Endodermal cell (in vitro differentiated cells): Measurements from ENCODE around the gene FCN1. TPM values are rescaled to one million over a fixed set of nuclear protein-coding genes. Genes with fewer than 3 reads are reported as not detected.

Experiments
- DNase-seq: peaks from one replicate; pipeline ENCODE4 v3.0.0-alpha.2; 2017
- H3K27ac ChIP-seq: 2 replicates; pipeline ENCODE4 v1.5.1; 2013; ENCODE audit warnings: mild to moderate bottlenecking, low read depth, low read length, moderate library complexity
- H3K27me3 ChIP-seq: 2 replicates; pipeline ENCODE4 v1.6.1; 2013; ENCODE audit warnings: mild to moderate bottlenecking, low read length, moderate library complexity; ENCODE audit not compliant: insufficient read depth, control insufficient read depth, poor library complexity, severe bottlenecking
- H3K36me3 ChIP-seq: 2 replicates; pipeline ENCODE4 v1.7.0; 2013; ENCODE audit warnings: mild to moderate bottlenecking, low read length, moderate library complexity; ENCODE audit not compliant: control insufficient read depth, insufficient read depth
- H3K4me1 ChIP-seq: one replicate; pipeline ENCODE4 v1.7.0; 2013; ENCODE audit warnings: low read length; ENCODE audit not compliant: control insufficient read depth, insufficient read depth
- H3K4me3 ChIP-seq: 2 replicates; pipeline ENCODE4 v1.5.1; 2013; ENCODE audit warnings: mild to moderate bottlenecking, low read length, moderate library complexity
- H3K9ac ChIP-seq: 2 replicates; pipeline ENCODE4 v1.6.1; 2013; ENCODE audit warnings: mild to moderate bottlenecking, low read length, moderate library complexity; ENCODE audit not compliant: poor library complexity, severe bottlenecking; ENCODE audit errors: extremely low read depth
- H3K9me3 ChIP-seq: 2 replicates; pipeline ENCODE4 v1.6.1; 2013; ENCODE audit warnings: mild to moderate bottlenecking, low read length, moderate library complexity; ENCODE audit not compliant: control insufficient read depth
- H3K27ac Mint-ChIP-seq: 2 replicates; pipeline ENCODE4 v1.8.0; 2020; ENCODE audit warnings: mixed read lengths
- H3K27me3 Mint-ChIP-seq: 2 replicates; pipeline ENCODE4 v1.8.0; 2021; ENCODE audit warnings: mild to moderate bottlenecking, mixed read lengths; ENCODE audit not compliant: insufficient read depth
- H3K36me3 Mint-ChIP-seq: 2 replicates; pipeline ENCODE4 v1.8.0; 2020; ENCODE audit warnings: low read depth, mixed read lengths
- H3K4me1 Mint-ChIP-seq: 2 replicates; pipeline ENCODE4 v1.8.0; 2020; ENCODE audit warnings: mixed read lengths
- H3K4me3 Mint-ChIP-seq: 2 replicates; pipeline ENCODE4 v1.8.0; 2020; ENCODE audit warnings: mild to moderate bottlenecking, moderate library complexity, mixed read lengths
- H3K9me3 Mint-ChIP-seq: 2 replicates; pipeline ENCODE4 v1.8.0; 2020; ENCODE audit warnings: mild to moderate bottlenecking, mixed read lengths
- WGBS, 2 experiments: methylation state at CpG; one replicate each; pipeline versions ENCODE4 v1.1.5 to v1.1.7; 2013; ENCODE audit warnings: missing lambda C conversion rate in 2 of 2, mixed read lengths in 1 of 2; ENCODE audit not compliant: insufficient coverage in 1 of 2, insufficient read length in 1 of 2; 5-methylcytosine and 5-hydroxymethylcytosine counted together
- total RNA-seq, 2 donors: library from RNA; stranded (reverse); fragmentation: NEBNext Ultra II Directional in 1 of 2; extraction: Animal tissue kit (Norgen Biotek cat#: 25700) in 1 of 2; gene quantifications; 2 replicates in 1 of 2; 3 replicates in 1 of 2; pipeline ENCODE4 v1.2.1, GENCODE V29; 2021
- TF ChIP-seq, protein P1 (sequence below): fragments of 200-600 bp; sonication (generic); conservative IDR thresholded peaks from 2 replicates; pipeline ENCODE4 v1.5.0; 2021; ENCODE audit warnings: antibody characterized with exemption, mild to moderate bottlenecking

Gene FCN1
- total RNA-seq, 2 donors from 2014 or later = not detected

DNA sequence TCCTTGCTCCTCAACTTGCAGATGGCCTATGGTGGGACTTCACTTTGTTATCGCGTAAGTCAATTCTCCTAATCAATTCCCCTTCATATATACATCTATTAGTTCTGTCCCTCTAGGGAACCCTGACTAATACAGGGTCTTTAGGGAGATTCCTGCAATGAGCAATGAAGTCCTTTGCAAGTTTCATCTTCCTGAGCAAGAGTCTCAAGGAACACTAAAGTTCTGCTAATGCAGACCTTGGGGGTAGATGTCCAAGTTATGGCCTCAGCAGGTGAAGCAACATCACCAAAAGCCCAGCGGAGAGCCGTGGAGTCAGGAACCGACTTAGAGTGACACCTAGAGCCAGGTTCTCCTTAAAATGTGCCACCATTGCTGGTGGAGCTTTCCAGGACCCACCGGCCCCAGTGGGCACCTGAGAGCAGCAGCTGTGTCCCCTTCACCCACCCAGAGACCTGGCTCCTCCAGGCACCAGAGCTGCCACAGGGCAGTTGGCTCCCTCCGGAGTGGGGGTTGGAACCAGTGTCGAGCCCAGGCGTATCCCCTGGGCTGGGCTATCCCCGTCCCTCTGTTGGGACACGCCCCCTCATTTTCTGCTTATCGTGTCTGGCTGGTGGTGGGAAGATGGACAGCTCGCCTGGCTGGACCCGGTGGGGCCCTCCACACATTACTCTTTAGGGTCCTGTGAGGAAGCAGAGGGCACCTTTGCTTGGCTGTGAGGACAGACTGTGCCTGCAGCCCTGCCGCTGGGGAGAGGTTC lies 10.9 kb upstream of the FCN1 start:
- Histone ChIP-seq H3K36me3 (no peaks in the 10 kb centered on the region), H3K27ac (no peak overlapping the region), H3K9me3 (no peaks in the 10 kb centered on the region), H3K4me3 (no peak overlapping the region), H3K9ac (no peak overlapping the region), H3K4me1 (peaks cover 2% of the 10 kb centered on the region), H3K27me3 (no peaks in the 10 kb centered on the region)
- TF ChIP-seq, protein P1, sequence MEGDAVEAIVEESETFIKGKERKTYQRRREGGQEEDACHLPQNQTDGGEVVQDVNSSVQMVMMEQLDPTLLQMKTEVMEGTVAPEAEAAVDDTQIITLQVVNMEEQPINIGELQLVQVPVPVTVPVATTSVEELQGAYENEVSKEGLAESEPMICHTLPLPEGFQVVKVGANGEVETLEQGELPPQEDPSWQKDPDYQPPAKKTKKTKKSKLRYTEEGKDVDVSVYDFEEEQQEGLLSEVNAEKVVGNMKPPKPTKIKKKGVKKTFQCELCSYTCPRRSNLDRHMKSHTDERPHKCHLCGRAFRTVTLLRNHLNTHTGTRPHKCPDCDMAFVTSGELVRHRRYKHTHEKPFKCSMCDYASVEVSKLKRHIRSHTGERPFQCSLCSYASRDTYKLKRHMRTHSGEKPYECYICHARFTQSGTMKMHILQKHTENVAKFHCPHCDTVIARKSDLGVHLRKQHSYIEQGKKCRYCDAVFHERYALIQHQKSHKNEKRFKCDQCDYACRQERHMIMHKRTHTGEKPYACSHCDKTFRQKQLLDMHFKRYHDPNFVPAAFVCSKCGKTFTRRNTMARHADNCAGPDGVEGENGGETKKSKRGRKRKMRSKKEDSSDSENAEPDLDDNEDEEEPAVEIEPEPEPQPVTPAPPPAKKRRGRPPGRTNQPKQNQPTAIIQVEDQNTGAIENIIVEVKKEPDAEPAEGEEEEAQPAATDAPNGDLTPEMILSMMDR = no peak
- peaks cover 8% of the 10 kb centered on the region for H3K4me1 Mint-ChIP-seq
- no peak overlapping the region for H3K27ac Mint-ChIP-seq
- H3K36me3 Mint-ChIP-seq = no peaks in the 10 kb centered on the region
- no peak for DNase-seq
- 88 to 92% methylated on average over 10 to 15 of the region's 15 CpGs for WGBS, 2 experiments
- no peaks in the 10 kb centered on the region for H3K27me3 Mint-ChIP-seq
- no peaks in the 10 kb centered on the region for H3K9me3 Mint-ChIP-seq
- H3K4me3 Mint-ChIP-seq = no peak overlapping the region

DNA sequence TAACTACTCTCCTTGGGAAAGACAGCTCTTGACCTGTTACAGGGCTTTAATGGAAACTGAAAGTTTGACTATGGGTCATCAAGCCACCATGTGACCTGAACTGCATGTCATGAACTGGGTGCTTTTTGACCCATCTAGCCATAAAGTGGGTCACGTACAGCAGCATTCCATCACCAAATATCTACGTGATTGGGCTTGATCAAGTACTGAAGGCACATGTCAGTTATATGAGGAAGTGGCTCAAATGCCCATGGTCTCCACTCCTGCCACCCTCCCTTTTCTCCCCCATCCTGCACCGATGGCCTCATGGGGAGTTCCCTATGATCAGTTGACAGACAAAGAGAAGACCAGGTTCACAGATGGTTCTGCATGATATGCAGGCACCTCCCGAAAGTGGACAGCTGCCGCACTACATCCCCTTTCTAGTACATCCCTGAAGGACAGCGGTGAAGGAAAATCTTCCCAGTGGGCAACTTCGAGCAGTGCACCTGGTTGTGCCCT lies 7.3 kb upstream of the FCN1 start:
- WGBS, 2 experiments = 77 to 81% methylated on average over 7 of the region's 7 CpGs
- no peak for DNase-seq
- no peaks in the 10 kb centered on the region for H3K36me3 ChIP-seq
- H3K27me3 ChIP-seq = no peaks in the 10 kb centered on the region
- no peak overlapping the region for H3K27ac ChIP-seq
- no peaks in the 10 kb centered on the region for H3K27me3 Mint-ChIP-seq
- no peak overlapping the region for H3K9ac ChIP-seq
- H3K4me3 ChIP-seq = no peak overlapping the region
- H3K36me3 Mint-ChIP-seq = no peaks in the 10 kb centered on the region
- no peaks in the 10 kb centered on the region for H3K4me1 Mint-ChIP-seq
- H3K4me1 ChIP-seq = no peaks in the 10 kb centered on the region
- TF ChIP-seq, protein P1 = no peak
- no peaks in the 10 kb centered on the region for H3K9me3 ChIP-seq
- H3K4me3 Mint-ChIP-seq = no peak overlapping the region
- H3K9me3 Mint-ChIP-seq = no peaks in the 10 kb centered on the region
- H3K27ac Mint-ChIP-seq = no peak overlapping the region

DNA sequence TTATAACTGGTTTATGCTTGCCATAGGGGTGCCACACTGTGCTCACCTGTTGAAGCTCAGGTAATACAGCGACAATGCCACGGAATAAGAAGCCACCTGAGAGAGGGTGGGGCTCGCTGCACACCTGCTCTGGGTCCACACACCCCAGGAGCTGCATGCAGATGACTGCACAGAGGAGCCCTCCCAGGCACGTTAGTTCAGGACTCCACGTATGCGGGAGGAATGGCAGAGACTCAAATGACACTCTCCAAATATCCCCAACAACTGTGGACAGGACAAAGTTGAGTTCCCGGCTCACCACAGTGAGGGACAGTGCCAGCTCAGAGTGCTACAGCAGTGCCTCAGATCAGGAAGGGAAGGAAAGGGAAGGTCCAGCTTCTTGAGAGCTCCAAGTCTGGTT lies 5.8 kb upstream of the FCN1 start:
- Mint-ChIP-seq H3K4me3 (no peak overlapping the region), H3K27ac (no peak overlapping the region), H3K36me3 (peaks cover 2% of the 10 kb centered on the region), H3K9me3 (peaks cover 14% of the 10 kb centered on the region), H3K27me3 (peaks cover 2% of the 10 kb centered on the region), H3K4me1 (no peaks in the 10 kb centered on the region)
- TF ChIP-seq, protein P1 = no peak
- Histone ChIP-seq H3K27me3 (no peaks in the 10 kb centered on the region), H3K4me3 (no peak overlapping the region), H3K36me3 (no peaks in the 10 kb centered on the region), H3K27ac (no peak overlapping the region), H3K9ac (no peak overlapping the region), H3K9me3 (peaks cover 4% of the 10 kb centered on the region), H3K4me1 (no peaks in the 10 kb centered on the region)
- DNase-seq = no peak
- 85 to 94% methylated on average over 6 to 7 of the region's 7 CpGs for WGBS, 2 experiments
